ENCODE results near the gene FAM24A. TPM values are rescaled to one million over a fixed set of nuclear protein-coding genes. Genes with fewer than 3 reads are reported as not detected.
"Not testable (repeated sequence)": the region's sequence is repeated elsewhere in the genome, so short reads cannot be mapped to it uniquely, and the experiment has no call there.

The FAM24A gene
- total and polyA plus RNA-seq, 2 donors from 2014 or later = not detected

- Histone ChIP-seq H3K27me3 (ENCODE audit: control insufficient read depth, insufficient read depth, low read length) (no peaks in the 10 kb centered on the region), H3K27ac (ENCODE audit: low read depth in 2 of 2, low read length in 2 of 2) (no peak overlapping the region), H3K4me1 (ENCODE audit: control insufficient read depth in 2 of 3, insufficient read depth in 2 of 3, low read depth in 1 of 3, low read length in 3 of 3) (peaks cover 0 to under 1% (median under 1%) of the 10 kb centered on the region in 3 donors), H3K9ac (ENCODE audit: low read length in 3 of 3) (no peak overlapping the region), H3K36me3 (ENCODE audit: control insufficient read depth in 2 of 3, insufficient read depth in 3 of 3, low read length in 3 of 3) (no peaks in the 10 kb centered on the region), H3K4me3 (ENCODE audit: low read length in 3 of 3) (no peak overlapping the region), H3K9me3 (ENCODE audit: control insufficient read depth in 2 of 3, insufficient read depth in 1 of 3, low read length in 3 of 3) (no peaks in the 10 kb centered on the region)
- FAIRE-seq = no peak
- intact Hi-C loops (cut with DNase I) = no loop called here
- TF ChIP-seq CTCF (IDR thresholded peaks at IDR 0.05; ENCODE audit: borderline replicate concordance, extremely low read depth, insufficient read depth) = no peak
- no peak for DNase-seq
These were observed 26.2 kb upstream of the FAM24A start for GRCh38 chr10:122884166-122884565.

- FAIRE-seq = no peak
- Histone ChIP-seq H3K9ac (ENCODE audit: low read length in 3 of 3) (no peak overlapping the region), H3K27ac (ENCODE audit: low read depth in 2 of 2, low read length in 2 of 2) (no peak overlapping the region), H3K36me3 (ENCODE audit: control insufficient read depth in 2 of 3, insufficient read depth in 3 of 3, low read length in 3 of 3) (no peaks in the 10 kb centered on the region), H3K4me3 (ENCODE audit: low read length in 3 of 3) (no peak overlapping the region), H3K4me1 (ENCODE audit: control insufficient read depth in 2 of 3, insufficient read depth in 2 of 3, low read depth in 1 of 3, low read length in 3 of 3) (no peaks in the 10 kb centered on the region), H3K27me3 (ENCODE audit: control insufficient read depth, insufficient read depth, low read length) (no peaks in the 10 kb centered on the region), H3K9me3 (ENCODE audit: control insufficient read depth in 2 of 3, insufficient read depth in 1 of 3, low read length in 3 of 3) (no peaks in the 10 kb centered on the region)
- intact Hi-C loops (cut with DNase I) = no loop called here
- DNase-seq = no peak
- no peak for TF ChIP-seq CTCF (IDR thresholded peaks at IDR 0.05; ENCODE audit: borderline replicate concordance, extremely low read depth, insufficient read depth)
These were observed 16.0 kb upstream of the FAM24A start for GRCh38 chr10:122894261-122894944.

- intact Hi-C loops (cut with DNase I) = not testable (repeated sequence)
These were observed 6.5 kb upstream of the FAM24A start for GRCh38 chr10:122903861-122904260.

GRCh38 chr10:122911889-122912484 is 1.6 kb downstream of the FAM24A start:
- Histone ChIP-seq H3K27me3 (ENCODE audit: control insufficient read depth, insufficient read depth, low read length) (no peaks in the 10 kb centered on the region), H3K4me1 (ENCODE audit: control insufficient read depth in 2 of 3, insufficient read depth in 2 of 3, low read depth in 1 of 3, low read length in 3 of 3) (no peaks in the 10 kb centered on the region), H3K9me3 (ENCODE audit: control insufficient read depth in 2 of 3, insufficient read depth in 1 of 3, low read length in 3 of 3) (no peaks in the 10 kb centered on the region), H3K36me3 (ENCODE audit: control insufficient read depth in 2 of 3, insufficient read depth in 3 of 3, low read length in 3 of 3) (no peaks in the 10 kb centered on the region), H3K4me3 (ENCODE audit: low read length in 3 of 3) (no peak overlapping the region), H3K27ac (ENCODE audit: low read depth in 2 of 2, low read length in 2 of 2) (no peak overlapping the region), H3K9ac (ENCODE audit: low read length in 3 of 3) (no peak overlapping the region)
- intact Hi-C loops (cut with DNase I) = no loop called here
- FAIRE-seq = no peak
- no peak for TF ChIP-seq CTCF (IDR thresholded peaks at IDR 0.05; ENCODE audit: borderline replicate concordance, extremely low read depth, insufficient read depth)
- peak in 4 of 5 donors; percentile 72 to 85 (median 84) for DNase-seq

More at GRCh38 chr10:122903861-122904260, 6.5 kb upstream of the FAM24A start:
- DNase-seq; H3K9me3 ChIP-seq (ENCODE audit: control insufficient read depth in 2 of 3, insufficient read depth in 1 of 3, low read length in 3 of 3); H3K4me1 ChIP-seq (ENCODE audit: control insufficient read depth in 2 of 3, insufficient read depth in 2 of 3, low read depth in 1 of 3, low read length in 3 of 3); FAIRE-seq; H3K4me3 ChIP-seq (ENCODE audit: low read length in 3 of 3); H3K36me3 ChIP-seq (ENCODE audit: control insufficient read depth in 2 of 3, insufficient read depth in 3 of 3, low read length in 3 of 3); H3K27me3 ChIP-seq (ENCODE audit: control insufficient read depth, insufficient read depth, low read length); H3K9ac ChIP-seq (ENCODE audit: low read length in 3 of 3); H3K27ac ChIP-seq (ENCODE audit: low read depth in 2 of 2, low read length in 2 of 2): not testable (repeated sequence)
